GM21526 (cell line): Measurements from ENCODE around the gene SGK2.
"Not testable (repeated sequence)": the region's sequence is repeated elsewhere in the genome, so short reads cannot be mapped to it uniquely, and the experiment has no call there.

Experiments used
- ATAC-seq: cut with Tn5 transposase; IDR thresholded peaks from one replicate; pipeline ENCODE4 v1.9.1; 2021; ENCODE audit warnings: moderate library complexity; ENCODE audit not compliant: unreplicated experiment, low FRiP score

SGK2 gene

DNA sequence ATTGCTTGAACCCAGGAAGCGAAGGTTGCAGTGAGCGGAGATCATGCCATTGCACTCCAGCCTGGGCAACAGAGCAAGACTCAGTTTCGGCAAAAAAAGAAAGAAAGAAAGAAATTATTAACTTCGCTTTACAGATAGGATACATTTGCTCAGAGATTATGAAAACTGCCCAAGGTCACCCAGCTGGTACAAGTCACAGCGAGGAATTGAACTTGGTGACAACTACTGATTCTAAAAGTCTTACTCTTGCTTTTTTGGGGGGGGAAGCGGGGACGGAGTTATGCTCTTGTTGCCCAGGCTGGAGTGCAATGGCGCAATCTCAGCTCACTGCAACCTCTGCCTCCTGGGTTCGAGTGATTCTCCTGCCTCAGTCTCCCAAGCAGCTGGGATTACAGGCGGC lies 29.7 kb downstream of the SGK2 start:
- ATAC-seq = not testable (repeated sequence)

DNA sequence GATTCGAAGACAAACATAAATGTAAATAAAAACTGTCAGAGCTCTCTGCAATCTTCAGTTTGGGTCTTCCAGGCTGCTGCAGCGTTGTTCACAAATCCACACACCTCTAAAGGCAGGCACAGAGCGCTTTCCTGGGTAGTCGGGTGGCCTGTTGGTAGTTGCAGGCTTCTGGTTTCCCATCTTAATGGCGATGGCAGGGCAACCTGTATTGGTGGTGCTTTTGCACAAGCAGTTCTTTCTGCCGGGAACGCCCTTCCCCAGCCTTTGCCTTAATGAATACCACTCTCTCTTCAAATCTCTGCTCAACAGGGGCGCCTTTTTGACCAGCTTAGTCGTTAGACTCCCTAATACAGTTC lies 31.2 kb downstream of the SGK2 start:
- ATAC-seq = no peak

DNA sequence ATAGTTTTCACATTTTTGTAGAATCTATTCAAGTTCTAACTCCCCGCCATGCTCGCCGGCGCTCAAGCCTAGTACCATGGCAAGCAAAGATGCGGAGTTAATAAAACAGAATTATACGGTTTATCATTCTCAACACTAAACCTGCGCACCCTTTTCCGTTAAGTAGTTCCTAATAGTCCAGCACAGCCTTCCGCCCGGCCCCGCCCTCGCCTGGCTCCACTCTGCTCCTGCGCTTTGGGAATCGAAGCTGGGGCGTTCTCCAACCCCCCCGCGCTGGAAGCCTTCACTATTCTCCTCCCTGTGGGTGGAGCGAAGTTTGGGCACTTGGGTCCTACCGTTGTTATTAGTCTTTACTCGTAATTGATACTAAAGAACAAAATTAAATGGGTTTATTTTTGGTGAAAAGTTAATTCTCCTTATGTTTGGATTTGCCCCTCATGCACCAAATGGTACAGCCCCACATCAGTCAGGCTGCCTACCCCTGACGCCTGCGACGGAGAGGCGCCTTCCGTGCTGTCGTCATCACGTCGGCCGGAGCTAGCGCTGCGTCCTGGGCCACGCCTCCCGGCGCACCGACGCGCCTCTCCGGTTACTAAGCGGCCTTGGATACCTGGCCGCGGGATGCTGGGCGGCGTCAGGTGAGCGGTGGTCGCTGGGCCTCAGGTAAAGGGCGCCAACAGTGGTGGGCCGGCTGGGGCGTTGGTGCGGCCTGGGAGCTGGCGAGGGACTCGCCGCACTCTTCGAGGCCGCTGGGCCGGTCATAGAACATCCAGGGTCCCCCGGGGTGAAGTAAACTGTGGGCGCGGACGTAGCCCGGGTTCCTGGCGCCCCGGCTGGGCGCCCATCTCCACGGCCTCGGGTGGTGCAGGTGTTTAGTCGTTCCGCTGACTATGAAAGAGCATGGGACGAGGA lies 31.8 kb downstream of the SGK2 start, which contains the start of gene IFT52:
Gene IFT52 (plus strand): TSS at position 546 of the 912 bp plus-strand sequence. CDS start 3,762 bp downstream, outside the sequence.
- ATAC-seq = peak; percentile 99

- not testable (repeated sequence) for ATAC-seq
Measured at GRCh38 chr20:43601960-43602359, 43.1 kb downstream of the SGK2 start.

- ATAC-seq = no peak
Measured at GRCh38 chr20:43603124-43603523, 44.3 kb downstream of the SGK2 start.

GRCh38 chr20:43605715-43606114 lies 46.9 kb downstream of the SGK2 start:
- ATAC-seq = no peak

GRCh38 chr20:43607278-43607677 lies 48.5 kb downstream of the SGK2 start:
- not testable (repeated sequence) for ATAC-seq

DNA sequence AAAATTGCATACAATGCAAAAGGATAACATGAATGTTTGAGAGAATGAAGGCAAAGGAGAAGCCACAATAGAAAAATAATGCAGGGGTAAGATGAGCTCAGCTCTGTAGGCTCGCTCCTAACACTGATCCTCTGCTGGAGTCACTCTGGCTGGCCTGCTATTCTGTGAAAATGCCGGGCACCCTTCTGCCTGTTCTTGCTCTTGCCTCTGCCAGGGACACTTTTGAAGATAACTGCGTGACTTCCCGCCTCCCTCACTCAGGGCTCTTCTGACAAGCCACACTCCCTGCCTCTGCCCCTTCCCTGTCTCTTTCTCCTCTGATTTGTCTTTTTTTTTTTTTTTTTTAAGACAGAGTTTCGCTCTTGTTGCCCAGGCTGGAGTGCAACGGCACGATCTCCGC lies 72.8 kb downstream of the SGK2 start:
- no peak for ATAC-seq
